DMS79 (cell line): ENCODE data around the gene GRK2.
"Not testable (repeated sequence)": the region's sequence is repeated elsewhere in the genome, so short reads cannot be mapped to it uniquely, and the experiment has no call there.

ENCODE experiments used
- DNase-seq: peaks from one replicate; lab custom pipeline; 2025; lab: John Stamatoyannopoulos, UW

The GRK2 gene

GRCh38 chr11:67312187-67313021, 46.1 kb downstream of the GRK2 start:
- no peak for DNase-seq

- DNase-seq = no peak
These were observed 47.0 kb downstream of the GRK2 start for GRCh38 chr11:67313125-67313890.

- DNase-seq = no peak
These were observed 47.9 kb downstream of the GRK2 start for GRCh38 chr11:67314218-67314617.

- DNase-seq = no peak
These were observed 49.1 kb downstream of the GRK2 start for GRCh38 chr11:67315325-67315909.

GRCh38 chr11:67316882-67317204, 50.6 kb downstream of the GRK2 start:
- DNase-seq = no peak

- DNase-seq = peak; percentile 95
These were observed 51.1 kb downstream of the GRK2 start for GRCh38 chr11:67317205-67317887.

GRCh38 chr11:67317888-67318555, 51.7 kb downstream of the GRK2 start:
- peak; percentile 51 for DNase-seq

- not testable (repeated sequence) for DNase-seq
These were observed 52.6 kb downstream of the GRK2 start for GRCh38 chr11:67318876-67319275.

GRCh38 chr11:67320011-67320410, 53.7 kb downstream of the GRK2 start:
- DNase-seq = no peak

GRCh38 chr11:67320691-67321090, 54.4 kb downstream of the GRK2 start:
- no peak for DNase-seq

GRCh38 chr11:67321313-67321871, 55.1 kb downstream of the GRK2 start:
- no peak for DNase-seq

GRCh38 chr11:67322049-67322448, 55.8 kb downstream of the GRK2 start:
- no peak for DNase-seq

GRCh38 chr11:67323526-67323925, 57.3 kb downstream of the GRK2 start:
- DNase-seq = no peak

- DNase-seq = no peak
These were observed 65.9 kb downstream of the GRK2 start for GRCh38 chr11:67332081-67332691.
